ENCODE measurements around the gene CHN2.

Gene CHN2

GRCh38 chr7:29479301-29480200 lies 285.0 kb downstream of the CHN2 start:
- DNase-seq = no peak

- DNase-seq = no peak
Observed at GRCh38 chr7:29480451-29480850, 285.9 kb downstream of the CHN2 start.

- DNase-seq = no peak
Observed at GRCh38 chr7:29480934-29481651, 286.5 kb downstream of the CHN2 start.

- DNase-seq = no peak
Observed at GRCh38 chr7:29482056-29482455, 287.5 kb downstream of the CHN2 start.

- DNase-seq = no peak
Observed at GRCh38 chr7:29483219-29484104, 288.9 kb downstream of the CHN2 start.

GRCh38 chr7:29484280-29484679 lies 289.7 kb downstream of the CHN2 start:
- DNase-seq = no peak

GRCh38 chr7:29485339-29486190 lies 291.0 kb downstream of the CHN2 start:
- no peak for DNase-seq

GRCh38 chr7:29486191-29486700 lies 291.7 kb downstream of the CHN2 start:
- no peak for DNase-seq

- DNase-seq = no peak
Observed at GRCh38 chr7:29487424-29487823, 292.8 kb downstream of the CHN2 start.

GRCh38 chr7:29488203-29488970 lies 293.8 kb downstream of the CHN2 start:
- DNase-seq = no peak

GRCh38 chr7:29488977-29489376 lies 294.4 kb downstream of the CHN2 start:
- DNase-seq = no peak

GRCh38 chr7:29490094-29490607 lies 295.6 kb downstream of the CHN2 start:
- no peak for DNase-seq

GRCh38 chr7:29494350-29494749 lies 299.8 kb downstream of the CHN2 start:
- no peak for DNase-seq

- DNase-seq = no peak
Observed at GRCh38 chr7:29495653-29496052, 301.1 kb downstream of the CHN2 start.

- no peak for DNase-seq
Observed at GRCh38 chr7:29496355-29497020, 301.9 kb downstream of the CHN2 start.

GRCh38 chr7:29499932-29500331 lies 305.4 kb downstream of the CHN2 start:
- no peak for DNase-seq

- no peak for DNase-seq
Observed at GRCh38 chr7:29500719-29501118, 306.1 kb downstream of the CHN2 start.

- DNase-seq = no peak
Observed at GRCh38 chr7:29502133-29502532, 307.6 kb downstream of the CHN2 start.

GRCh38 chr7:29505931-29506330 lies 311.4 kb downstream of the CHN2 start:
- no peak for DNase-seq

- DNase-seq = no peak
Observed at GRCh38 chr7:29508608-29509007, 314.0 kb downstream of the CHN2 start.

All from left hindlimb (tissue), 1 donor.